H9 (cell line): ENCODE data around the gene SPRR2F. TPM values are rescaled to one million over a fixed set of nuclear protein-coding genes. Genes with fewer than 3 reads are reported as not detected.
"Not testable (repeated sequence)": the region's sequence is repeated elsewhere in the genome, so short reads cannot be mapped to it uniquely, and the experiment has no call there.

Experiments used
- DNase-seq: peaks from one replicate; pipeline ENCODE4 v3.0.0-alpha.2; 2017
- H2AFZ ChIP-seq: one replicate; pipeline ENCODE4 v1.6.1; 2013; ENCODE audit warnings: mild to moderate bottlenecking, low read length, control low read depth, moderate library complexity
- H2AK5ac ChIP-seq: 2 replicates; pipeline ENCODE4 v1.6.1; 2013; ENCODE audit warnings: low read length, control low read depth, mixed read lengths; ENCODE audit not compliant: insufficient read length
- H2BK120ac ChIP-seq: one replicate; pipeline ENCODE4 v1.6.1; 2013; ENCODE audit warnings: low read depth, mild to moderate bottlenecking, low read length, control low read depth, inconsistent platforms; ENCODE audit not compliant: poor library complexity, severe bottlenecking
- H2BK12ac ChIP-seq: 2 replicates; pipeline ENCODE4 v1.6.1; 2013; ENCODE audit warnings: low read length, control low read depth, mixed read lengths, low read depth; ENCODE audit not compliant: insufficient read length
- H2BK15ac ChIP-seq: 2 replicates; pipeline ENCODE4 v1.6.1; 2013; ENCODE audit warnings: low read depth, low read length, control low read depth
- H2BK20ac ChIP-seq: one replicate; pipeline ENCODE4 v1.6.1; 2013; ENCODE audit warnings: low read depth, mild to moderate bottlenecking, low read length, control low read depth, inconsistent platforms; ENCODE audit not compliant: poor library complexity, severe bottlenecking
- H2BK5ac ChIP-seq: 2 replicates; pipeline ENCODE4 v1.6.1; 2013; ENCODE audit warnings: low read length, control low read depth, mixed read lengths; ENCODE audit not compliant: insufficient read length
- H3K14ac ChIP-seq: 2 replicates; pipeline ENCODE4 v1.6.1; 2013; ENCODE audit warnings: low read length, control low read depth; ENCODE audit not compliant: insufficient read depth
- H3K18ac ChIP-seq: 2 replicates; pipeline ENCODE4 v1.6.1; 2013; ENCODE audit warnings: low read depth, mild to moderate bottlenecking, mixed read lengths, low read length, control low read depth; ENCODE audit not compliant: insufficient read length
- H3K23ac ChIP-seq: 2 replicates; pipeline ENCODE4 v1.6.1; 2013; ENCODE audit warnings: low read length, control low read depth, mixed read lengths, low read depth; ENCODE audit not compliant: insufficient read length
- H3K23me2 ChIP-seq: 2 replicates; pipeline ENCODE4 v1.6.1; 2013; ENCODE audit warnings: low read depth, mild to moderate bottlenecking, mixed read lengths, low read length, control low read depth; ENCODE audit not compliant: insufficient read length, poor library complexity, severe bottlenecking
- H3K27ac ChIP-seq: 2 replicates; pipeline ENCODE4 v1.5.1; 2013; ENCODE audit warnings: low read length, control low read depth, mixed read lengths, low read depth; ENCODE audit not compliant: insufficient read length
- H3K27me3 ChIP-seq: 2 replicates; pipeline ENCODE4 v1.6.1; 2013; ENCODE audit warnings: low read length, control low read depth, inconsistent platforms; ENCODE audit not compliant: insufficient read depth
- H3K4ac ChIP-seq: 2 replicates; pipeline ENCODE4 v1.6.1; 2013; ENCODE audit warnings: low read depth, mild to moderate bottlenecking, control low read depth, inconsistent platforms, low read length, moderate library complexity
- H3K4me1 ChIP-seq: 2 replicates; pipeline ENCODE4 v1.6.1; 2013; ENCODE audit warnings: low read length, control low read depth, inconsistent platforms; ENCODE audit not compliant: insufficient read depth
- H3K4me2 ChIP-seq: 2 replicates; pipeline ENCODE4 v1.6.1; 2013; ENCODE audit warnings: low read length, control low read depth, mixed read lengths; ENCODE audit not compliant: insufficient read length, insufficient read depth
- H3K56ac ChIP-seq: 2 replicates; pipeline ENCODE4 v1.6.1; 2013; ENCODE audit warnings: low read depth, mild to moderate bottlenecking, mixed read lengths, low read length, control low read depth; ENCODE audit not compliant: insufficient read length
- H3K79me1 ChIP-seq: 2 replicates; pipeline ENCODE4 v1.6.1; 2013; ENCODE audit warnings: low read depth, mild to moderate bottlenecking, moderate library complexity, low read length, control low read depth, inconsistent platforms; ENCODE audit not compliant: insufficient read depth, poor library complexity, severe bottlenecking
- H3K79me2 ChIP-seq: 2 replicates; pipeline ENCODE4 v1.6.1; 2013; ENCODE audit warnings: low read length, control low read depth, inconsistent platforms; ENCODE audit not compliant: insufficient read depth
- H3K9ac ChIP-seq: 2 replicates; pipeline ENCODE4 v1.6.1; 2013; ENCODE audit warnings: low read length, control low read depth, mixed read lengths; ENCODE audit not compliant: insufficient read length; ENCODE audit errors: extremely low read depth
- H3K9me3 ChIP-seq: one replicate; pipeline ENCODE4 v1.6.1; 2013; ENCODE audit warnings: low read depth, low read length, inconsistent platforms; ENCODE audit not compliant: control insufficient read depth
- H3T11ph ChIP-seq: one replicate; pipeline ENCODE4 v1.6.1; 2013; ENCODE audit warnings: mild to moderate bottlenecking, low read length, control low read depth, inconsistent platforms
- H4K20me1 ChIP-seq: one replicate; pipeline ENCODE4 v1.6.1; 2013; ENCODE audit not compliant: control insufficient read depth, insufficient read length, insufficient read depth
- H4K5ac ChIP-seq: 2 replicates; pipeline ENCODE4 v1.6.1; 2013; ENCODE audit warnings: low read depth, mild to moderate bottlenecking, mixed read lengths, low read length, control low read depth; ENCODE audit not compliant: insufficient read length
- H4K8ac ChIP-seq: replicated peaks from 2 replicates; pipeline ENCODE4 v1.6.1; 2013; ENCODE audit warnings: low read length, control low read depth, mixed read lengths, low read depth; ENCODE audit not compliant: insufficient read length
- H4K91ac ChIP-seq: 2 replicates; pipeline ENCODE4 v1.6.1; 2013; ENCODE audit warnings: low read depth, mild to moderate bottlenecking, moderate library complexity, mixed read lengths, low read length, control low read depth; ENCODE audit not compliant: insufficient read length
- H3K27ac Mint-ChIP-seq, 3 experiments: 2 replicates in 2 of 3; 3 replicates in 1 of 3; pipeline ENCODE4 v1.8.0; 2020 to 2021; ENCODE audit warnings: mixed read lengths in 3 of 3, mild to moderate bottlenecking in 1 of 3, moderate library complexity in 1 of 3
- H3K27me3 Mint-ChIP-seq: 2 replicates; pipeline ENCODE4 v1.8.0; 2021; ENCODE audit warnings: low read depth, mild to moderate bottlenecking, moderate library complexity, mixed read lengths
- H3K36me3 Mint-ChIP-seq, 3 experiments: 2 replicates in 2 of 3; 3 replicates in 1 of 3; pipeline ENCODE4 v1.8.0; 2020 to 2021; ENCODE audit warnings: low read depth in 3 of 3, mixed read lengths in 3 of 3; ENCODE audit not compliant: insufficient read depth in 1 of 3
- H3K4me1 Mint-ChIP-seq, 2 experiments: 2 replicates each; pipeline ENCODE4 v1.8.0; 2020; ENCODE audit warnings: mixed read lengths in 2 of 2
- H3K4me3 Mint-ChIP-seq, 2 experiments: 2 replicates in 1 of 2; 3 replicates in 1 of 2; pipeline ENCODE4 v1.8.0; 2020 to 2021; ENCODE audit warnings: mild to moderate bottlenecking in 2 of 2, mixed read lengths in 2 of 2, moderate library complexity in 1 of 2
- H3K9me3 Mint-ChIP-seq, 2 experiments: 2 replicates in 1 of 2; 3 replicates in 1 of 2; pipeline ENCODE4 v1.8.0; 2020; ENCODE audit warnings: mild to moderate bottlenecking in 2 of 2, mixed read lengths in 2 of 2, moderate library complexity in 1 of 2
- CTCF ChIP-seq: fragments of 200-600 bp; sonication (generic); conservative IDR thresholded peaks from 3 replicates; pipeline ENCODE4 v1.8.0; 2021; ENCODE audit warnings: antibody characterized with exemption, mild to moderate bottlenecking
- WGBS: extraction: QIAGEN DNeasy Blood & Tissue Kit; methylation state at CpG from one replicate; pipeline ENCODE4 v1.1.7; 2013; ENCODE audit warnings: missing lambda C conversion rate, low lambda C conversion rate, mixed read lengths; ENCODE audit not compliant: insufficient read length; ENCODE audit errors: extremely low coverage; 5-methylcytosine and 5-hydroxymethylcytosine counted together
- total RNA-seq: library from RNA; stranded (reverse); gene quantifications from 2 replicates; pipeline ENCODE4 v1.2.1, GENCODE V29; 2021

The SPRR2F gene
- total RNA-seq, 1 experiment from 2014 or later, result not detected

GRCh38 chr1:153119491-153119971, 6.2 kb upstream of the SPRR2F start:
- Histone ChIP-seq H3K9me3 (no peaks in the 10 kb centered on the region), H2BK12ac (no peak overlapping the region), H3K79me2 (no peaks in the 10 kb centered on the region), H3K23me2 (no peaks in the 10 kb centered on the region), H3K4me1 (peaks cover 5% of the 10 kb centered on the region), H2BK120ac (no peak overlapping the region), H3K18ac (no peak overlapping the region), H3K9ac (no peak overlapping the region), H4K8ac (no peak overlapping the region), H3K23ac (no peak overlapping the region), H3K27ac (no peak overlapping the region), H3K56ac (no peak overlapping the region), H3K14ac (no peak overlapping the region), H2BK5ac (no peak overlapping the region), H3K4me2 (no peak overlapping the region), H2BK20ac (no peak overlapping the region), H3K79me1 (no peaks in the 10 kb centered on the region), H3K4ac (no peak overlapping the region), H2AFZ (no peak overlapping the region), H4K5ac (no peak overlapping the region), H2AK5ac (no peak overlapping the region), H2BK15ac (no peak overlapping the region), H3K27me3 (no peaks in the 10 kb centered on the region), H3T11ph (no peak overlapping the region), H4K91ac (no peak overlapping the region), H4K20me1 (no peaks in the 10 kb centered on the region)
- WGBS, result no CpG with 5 or more reads among the region's 3 CpGs
- TF ChIP-seq CTCF, result no peak
- no peak overlapping the region for H3K27ac Mint-ChIP-seq
- H3K27me3 Mint-ChIP-seq, result peaks cover 12% of the 10 kb centered on the region
- H3K36me3 Mint-ChIP-seq, result peaks cover 2 to 11% (median 9%) of the 10 kb centered on the region in 3 experiments; a peak in 6 of 7 replicates
- H3K9me3 Mint-ChIP-seq, result peaks cover 12 to 18% of the 10 kb centered on the region in 2 experiments
- peaks cover 27 to 30% of the 10 kb centered on the region in 2 experiments for H3K4me1 Mint-ChIP-seq
- no peak overlapping the region for H3K4me3 Mint-ChIP-seq
- DNase-seq, result no peak

GRCh38 chr1:153115264-153115663, 1.9 kb upstream of the SPRR2F start:
- not testable (repeated sequence) for H2AFZ ChIP-seq, H3K4me3 Mint-ChIP-seq, H3K23ac ChIP-seq, H3K79me2 ChIP-seq, H2BK120ac ChIP-seq, H3K9me3 ChIP-seq, H3T11ph ChIP-seq, H3K4me1 Mint-ChIP-seq, H2AK5ac ChIP-seq, H3K27ac ChIP-seq, H3K14ac ChIP-seq, H4K91ac ChIP-seq, H3K4ac ChIP-seq, H3K4me1 ChIP-seq, H3K23me2 ChIP-seq, H2BK15ac ChIP-seq, H3K56ac ChIP-seq, H2BK20ac ChIP-seq, H3K18ac ChIP-seq, H2BK5ac ChIP-seq, H3K36me3 Mint-ChIP-seq, H3K27me3 ChIP-seq, H3K9ac ChIP-seq, H3K9me3 Mint-ChIP-seq, H4K20me1 ChIP-seq, H2BK12ac ChIP-seq, H3K27me3 Mint-ChIP-seq, H4K5ac ChIP-seq, H3K79me1 ChIP-seq, DNase-seq, H4K8ac ChIP-seq, H3K4me2 ChIP-seq
- H3K27ac Mint-ChIP-seq, result peak overlapping the region in 1 of 3 experiments; percentile 37; a peak in 1 of 7 replicates
